ENCODE results near the gene CHRNB1.

GRCh38 chr17:7499161-7499560 is 54.3 kb downstream of the CHRNB1 start:
- TF ChIP-seq CTCF (IDR thresholded peaks at IDR 0.05) (no peak), POLR2A (IDR thresholded peaks at IDR 0.05) (no peak)

Measured in body of pancreas (tissue), 4 donors.